ENCODE results near the gene CSNK1E.

GRCh38 chr22:38314933-38315822 is 2.1 kb downstream of the CSNK1E start:
- no peak for TF ChIP-seq CTCF (conservative IDR thresholded peaks at IDR 0.05; ENCODE audit: low read length)
- TF ChIP-seq EZH2phosphoT487 (IDR thresholded peaks at IDR 0.05; ENCODE audit: borderline replicate concordance): no peak

Data from Loucy (cell line).